Fibroblast of lung (primary cell): ENCODE results near the gene CFAP46.

Experiments used
- CTCF ChIP-seq, 2 donors: IDR thresholded peaks in 1 of 2; conservative IDR thresholded peaks in 1 of 2; 1 replicate in 1 of 2; 2 replicates in 1 of 2; pipeline ENCODE4 v1.5.1; 2011 to 2012; ENCODE audit warnings: low read length in 2 of 2, control low read depth in 1 of 2, inconsistent platforms in 1 of 2, low read depth in 1 of 2, mild to moderate bottlenecking in 1 of 2
- EZH2 ChIP-seq: IDR thresholded peaks from 2 replicates; pipeline ENCODE4 v1.5.1; 2012; ENCODE audit warnings: low read length, control low read depth, mild to moderate bottlenecking; ENCODE audit errors: missing control alignments

DNA sequence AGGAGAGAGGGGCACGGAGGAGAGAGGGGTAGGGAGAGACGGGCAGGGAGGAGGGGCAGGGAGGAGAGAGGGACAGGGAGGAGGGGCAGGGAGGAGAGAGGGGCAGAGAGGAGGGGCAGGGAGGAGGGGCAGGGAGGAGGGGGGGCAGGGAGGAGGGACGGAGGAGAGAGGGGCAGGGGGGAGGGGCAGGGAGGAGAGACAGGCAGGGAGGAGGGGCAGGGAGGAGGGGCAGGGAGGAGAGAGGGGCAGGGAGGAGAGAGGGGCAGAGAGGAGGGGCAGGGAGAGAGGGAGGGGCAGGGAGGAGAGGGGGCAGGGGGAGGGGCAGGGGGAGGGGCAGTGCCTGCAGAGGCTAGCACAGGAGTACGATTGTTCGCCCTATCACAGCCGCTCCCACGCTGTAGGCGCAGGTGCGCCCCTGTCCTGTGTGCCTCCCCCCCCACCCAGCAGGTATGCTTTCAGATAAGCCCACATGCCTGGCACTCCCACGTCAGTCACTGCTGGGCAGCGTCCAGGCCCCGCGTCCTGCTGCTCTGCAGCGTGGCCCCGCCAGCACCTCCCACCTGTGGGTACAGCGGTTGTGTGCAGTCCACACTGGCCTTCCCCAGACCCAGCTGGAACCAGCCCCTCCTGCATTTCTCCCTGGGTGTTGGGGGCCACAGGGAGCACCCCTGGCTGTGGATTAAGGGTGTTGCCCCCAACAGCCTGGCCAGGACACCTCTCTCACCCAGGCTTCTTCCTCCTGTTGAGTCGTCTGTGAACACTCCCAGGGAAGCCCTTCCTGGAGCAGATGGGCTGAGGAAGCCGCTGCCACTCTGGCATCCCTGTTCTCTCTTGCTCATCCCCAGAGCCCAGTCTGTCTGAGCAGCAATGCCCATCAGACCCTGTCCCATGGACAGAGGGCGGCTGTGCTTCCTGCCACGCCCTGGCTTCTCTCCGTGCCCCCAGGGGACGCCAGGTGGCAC, 167.2 kb downstream of the CFAP46 start:
- no peak for TF ChIP-seq CTCF (conservative IDR thresholded peaks at IDR 0.05 in 1 of 2, IDR thresholded peaks at IDR 0.05 in 1 of 2; ENCODE audit: low read depth in 1 of 2, low read length in 2 of 2)
- TF ChIP-seq EZH2, result no peak
